GM19035 (cell line): Measurements from ENCODE around the gene CREB3L4.
"Not testable (repeated sequence)": the region's sequence is repeated elsewhere in the genome, so short reads cannot be mapped to it uniquely, and the experiment has no call there.

Experiments
- ATAC-seq: cut with Tn5 transposase; IDR thresholded peaks from one replicate; pipeline ENCODE4 v1.9.1; 2021; ENCODE audit not compliant: unreplicated experiment

Gene CREB3L4

DNA sequence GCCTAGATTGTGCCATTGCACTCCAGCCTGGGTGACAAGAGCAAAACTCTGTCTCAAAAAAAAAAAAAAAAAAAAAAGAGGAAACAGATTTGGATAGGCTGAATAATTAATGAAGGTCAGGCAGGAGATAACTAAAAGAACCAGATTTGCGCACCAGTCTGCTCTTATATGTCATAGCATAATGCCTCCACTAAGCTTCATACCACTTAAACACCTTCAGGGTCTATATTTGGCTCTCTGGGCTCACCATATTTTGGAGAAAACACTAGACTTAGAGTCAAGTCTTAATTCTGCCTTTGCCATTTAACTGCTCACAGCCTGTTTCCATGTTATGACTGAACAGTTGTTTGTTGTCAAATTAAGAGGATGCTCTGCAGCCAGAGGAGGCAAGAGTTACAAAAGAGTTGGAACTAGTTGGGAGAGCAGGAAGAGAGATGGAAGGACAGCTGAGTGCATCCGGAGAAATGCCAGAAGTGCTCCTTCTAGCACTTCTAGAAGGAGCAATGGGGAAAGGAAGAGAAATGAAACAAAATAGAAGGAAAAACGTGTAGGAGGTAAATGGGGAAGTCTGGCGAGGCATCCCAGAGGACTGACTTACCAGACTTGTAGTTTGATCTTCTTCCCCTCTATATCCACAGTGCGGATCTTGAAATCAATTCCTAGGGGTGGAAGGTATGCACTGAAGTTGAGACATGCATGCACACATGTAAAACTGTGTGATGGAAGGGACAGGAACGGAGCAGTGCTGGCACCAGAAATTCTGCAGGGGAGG is 16.6 kb downstream of the CREB3L4 start:
- no peak for ATAC-seq

DNA sequence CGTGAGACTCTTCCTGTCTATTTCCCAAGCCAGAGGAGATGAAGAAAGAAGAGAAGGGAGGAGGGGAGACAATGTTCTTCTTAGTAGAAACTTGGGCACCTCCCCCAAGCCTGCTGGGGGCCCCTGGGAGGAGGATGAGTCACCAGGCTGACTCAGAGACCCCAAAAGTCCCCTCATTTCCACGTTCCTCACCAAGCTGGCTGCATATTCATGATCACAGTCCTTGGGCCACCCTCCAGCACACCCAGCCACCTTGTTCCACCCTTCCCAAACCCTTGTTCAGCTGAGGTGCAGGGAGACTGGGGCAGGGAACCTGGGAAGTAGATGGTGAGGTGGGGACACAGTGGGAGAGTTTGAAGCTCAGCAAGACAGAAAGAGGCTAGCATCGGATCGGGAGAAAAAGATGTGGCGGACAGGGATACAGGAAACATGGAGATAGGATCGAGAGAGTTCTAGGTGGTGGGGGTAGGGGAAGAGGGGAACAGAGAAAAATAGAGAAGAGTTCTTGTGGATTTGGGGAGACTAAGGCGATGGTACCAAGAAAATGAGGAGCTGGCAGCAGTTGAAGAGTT is 17.7 kb downstream of the CREB3L4 start:
- no peak for ATAC-seq

DNA sequence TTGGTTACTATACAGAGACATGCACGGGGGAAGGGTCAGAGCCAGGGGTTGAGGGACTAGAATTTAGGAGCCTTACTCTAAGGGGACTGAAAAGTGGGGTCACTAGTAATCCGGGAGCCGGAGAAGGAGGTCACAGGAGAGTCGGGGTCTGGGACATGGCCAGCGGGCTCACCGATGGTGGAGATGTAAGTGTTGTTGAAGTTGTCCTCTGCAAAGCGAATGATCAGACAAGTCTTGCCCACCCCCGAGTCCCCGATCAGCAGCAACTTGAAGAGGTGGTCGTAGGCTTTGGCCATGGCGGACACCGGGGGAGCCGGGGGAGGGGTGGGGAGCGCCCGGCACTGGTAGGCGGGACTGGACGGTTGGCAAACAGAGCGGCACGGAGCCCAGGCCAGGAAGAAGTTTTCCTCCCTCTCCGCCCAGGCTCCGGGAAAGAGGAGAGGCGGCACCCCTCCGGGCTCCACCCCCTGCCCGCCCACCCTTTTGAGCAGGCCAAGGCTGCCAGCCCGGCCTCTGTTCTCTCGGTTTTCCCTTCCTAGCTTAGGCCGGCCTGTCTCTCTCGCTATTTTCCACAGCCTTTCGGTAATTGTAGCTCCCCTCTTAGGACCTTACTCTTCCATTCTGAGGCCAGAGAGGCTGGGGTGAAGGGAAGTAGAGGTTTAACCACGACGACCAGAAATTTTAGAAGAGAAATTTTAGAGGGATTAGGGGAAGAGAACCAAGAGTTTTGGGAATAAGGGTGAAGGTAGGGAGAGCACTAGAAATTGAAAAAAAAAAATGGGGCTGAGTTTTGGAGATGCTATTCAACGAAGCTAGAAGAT is 18.4 kb downstream of the CREB3L4 start, which contains the start of gene RAB13:
Gene RAB13 (minus strand): TSS at position 399 of the 821 bp plus-strand sequence. CDS start 103 bp downstream, at position 296.
- ATAC-seq: no peak

GRCh38 chr1:153987621-153988020 is 19.9 kb downstream of the CREB3L4 start:
- ATAC-seq: no peak

DNA sequence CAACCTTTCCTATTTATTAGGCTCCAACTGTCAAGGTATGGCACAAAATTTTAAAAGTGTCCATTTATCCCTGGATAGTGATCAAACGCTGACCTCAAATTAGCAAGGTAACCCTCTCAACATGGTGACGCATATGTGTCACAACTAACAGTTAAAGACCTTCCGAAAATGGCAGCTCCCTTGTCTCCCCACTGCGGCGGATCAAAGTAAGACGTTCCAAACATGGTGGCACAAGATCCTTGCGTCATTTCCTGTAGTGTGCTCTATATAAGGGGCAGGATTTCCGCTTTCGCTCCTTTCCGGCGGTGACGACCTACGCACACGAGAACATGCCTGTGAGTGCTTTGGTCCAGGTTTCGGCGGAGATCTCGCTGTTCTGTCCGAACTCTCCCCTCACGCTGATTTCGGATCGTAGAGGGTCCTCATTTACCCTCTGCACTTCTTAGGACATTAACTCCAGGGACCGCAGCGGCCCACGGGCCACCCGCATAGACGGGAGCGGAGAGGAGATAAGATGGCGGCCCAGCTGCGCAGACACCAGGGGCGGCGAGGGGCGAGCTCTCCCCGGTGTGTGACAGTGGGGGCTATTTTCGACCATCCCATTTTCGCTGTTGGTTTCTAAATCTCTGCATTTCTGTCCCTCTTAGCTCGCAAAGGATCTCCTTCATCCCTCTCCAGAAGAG is 22.9 kb downstream of the CREB3L4 start, which contains the start of gene RPS27:
Gene RPS27 (plus strand): TSS at position 295 of the 683 bp plus-strand sequence. CDS start 35 bp downstream, at position 330.
- peak; percentile 80 for ATAC-seq

GRCh38 chr1:153991151-153991630 is 23.5 kb downstream of the CREB3L4 start:
- ATAC-seq: no peak

DNA sequence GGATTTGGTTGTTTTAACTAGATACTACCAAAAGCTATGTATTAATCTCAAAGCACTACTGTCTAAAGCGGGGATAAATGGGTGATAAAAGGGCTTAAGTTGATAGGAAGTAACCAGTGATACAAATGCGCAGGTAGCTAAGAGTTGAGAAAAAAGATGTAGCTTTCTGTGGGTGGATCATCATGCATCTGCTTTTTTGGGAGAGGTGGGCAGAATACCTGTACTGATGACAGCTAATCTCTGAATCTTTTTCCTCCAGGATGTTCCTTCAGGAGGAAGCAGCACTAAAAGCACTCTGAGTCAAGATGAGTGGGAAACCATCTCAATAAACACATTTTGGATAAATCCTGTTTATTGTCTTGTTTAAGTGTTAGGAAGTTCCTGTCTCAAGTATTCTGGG is 24.1 kb downstream of the CREB3L4 start:
- no peak for ATAC-seq

- ATAC-seq: no peak
Observed at GRCh38 chr1:153995202-153995601, 27.5 kb downstream of the CREB3L4 start.

DNA sequence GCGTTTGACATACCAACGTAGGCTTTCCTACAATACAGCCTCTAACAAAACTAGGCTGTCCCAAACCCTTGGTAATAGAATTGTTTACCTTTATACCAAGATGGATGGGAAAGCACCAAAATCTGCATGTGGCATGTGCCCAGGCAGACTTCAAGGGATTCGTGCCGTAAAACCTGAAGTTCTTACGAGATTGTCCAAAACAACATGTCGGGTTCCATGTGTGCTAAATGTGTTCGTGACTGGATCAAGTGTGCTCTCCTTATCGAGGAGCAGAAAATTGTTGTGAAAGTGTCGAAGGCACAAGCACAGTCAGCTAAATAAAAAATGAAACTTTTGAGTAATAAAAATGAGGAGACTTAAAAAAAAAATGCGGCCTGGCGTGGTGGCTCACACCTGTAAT is 27.9 kb downstream of the CREB3L4 start:
- ATAC-seq: no peak

DNA sequence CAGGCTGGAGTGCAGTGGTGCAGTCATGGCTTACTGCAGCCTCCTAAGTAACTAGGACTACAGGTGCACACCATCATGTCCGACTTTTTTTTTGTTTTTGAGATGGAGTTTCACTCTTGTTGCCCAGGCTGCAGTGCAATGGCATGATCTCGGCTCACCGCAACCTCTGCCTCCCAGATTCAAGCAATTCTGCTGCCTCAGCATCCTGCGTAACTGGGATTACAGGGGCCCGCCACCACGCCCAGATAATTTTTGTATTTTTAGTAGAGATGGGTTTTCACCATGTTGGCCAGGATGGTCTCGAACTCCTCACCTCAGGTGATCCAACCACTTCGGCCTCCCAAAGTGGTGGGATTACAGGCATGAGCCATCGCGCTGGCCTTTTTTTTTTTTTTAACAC is 29.2 kb downstream of the CREB3L4 start:
- ATAC-seq: not testable (repeated sequence)

GRCh38 chr1:154000420-154000819 is 32.7 kb downstream of the CREB3L4 start:
- ATAC-seq: no peak

DNA sequence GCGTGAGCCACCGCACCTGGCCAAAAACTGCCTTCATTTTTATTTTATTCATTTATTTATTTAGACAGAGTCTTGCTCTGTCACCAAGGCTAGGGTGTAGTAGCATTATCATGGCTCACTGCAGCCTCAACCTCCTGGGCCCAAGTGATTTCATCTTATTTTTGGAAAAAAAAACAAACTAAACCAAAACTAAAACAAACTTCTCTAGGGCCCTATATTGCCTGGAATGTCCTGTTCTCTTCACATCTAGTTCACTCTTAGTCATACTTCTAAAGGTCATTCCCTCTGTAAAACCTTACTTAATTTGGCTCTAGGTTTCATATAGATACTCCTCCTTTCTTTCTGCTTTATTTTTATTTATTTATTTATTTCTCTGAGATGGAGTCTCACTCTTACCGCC is 38.4 kb downstream of the CREB3L4 start:
- no peak for ATAC-seq

- ATAC-seq: no peak
Observed at GRCh38 chr1:154012129-154012528, 44.4 kb downstream of the CREB3L4 start.

GRCh38 chr1:154012543-154012942 is 44.8 kb downstream of the CREB3L4 start:
- ATAC-seq: not testable (repeated sequence)

- ATAC-seq: no peak
Observed at GRCh38 chr1:154014154-154014907, 46.6 kb downstream of the CREB3L4 start.

- ATAC-seq: no peak
Observed at GRCh38 chr1:154019269-154019668, 51.6 kb downstream of the CREB3L4 start.

GRCh38 chr1:154019940-154020339 is 52.2 kb downstream of the CREB3L4 start:
- no peak for ATAC-seq
